ENCODE measurements around the gene PAPOLG. TPM values are rescaled to one million over a fixed set of nuclear protein-coding genes. Genes with fewer than 3 reads are reported as not detected.

Gene PAPOLG
- 9.1 and 12.6 TPM in 2 replicates for total RNA-seq

DNA sequence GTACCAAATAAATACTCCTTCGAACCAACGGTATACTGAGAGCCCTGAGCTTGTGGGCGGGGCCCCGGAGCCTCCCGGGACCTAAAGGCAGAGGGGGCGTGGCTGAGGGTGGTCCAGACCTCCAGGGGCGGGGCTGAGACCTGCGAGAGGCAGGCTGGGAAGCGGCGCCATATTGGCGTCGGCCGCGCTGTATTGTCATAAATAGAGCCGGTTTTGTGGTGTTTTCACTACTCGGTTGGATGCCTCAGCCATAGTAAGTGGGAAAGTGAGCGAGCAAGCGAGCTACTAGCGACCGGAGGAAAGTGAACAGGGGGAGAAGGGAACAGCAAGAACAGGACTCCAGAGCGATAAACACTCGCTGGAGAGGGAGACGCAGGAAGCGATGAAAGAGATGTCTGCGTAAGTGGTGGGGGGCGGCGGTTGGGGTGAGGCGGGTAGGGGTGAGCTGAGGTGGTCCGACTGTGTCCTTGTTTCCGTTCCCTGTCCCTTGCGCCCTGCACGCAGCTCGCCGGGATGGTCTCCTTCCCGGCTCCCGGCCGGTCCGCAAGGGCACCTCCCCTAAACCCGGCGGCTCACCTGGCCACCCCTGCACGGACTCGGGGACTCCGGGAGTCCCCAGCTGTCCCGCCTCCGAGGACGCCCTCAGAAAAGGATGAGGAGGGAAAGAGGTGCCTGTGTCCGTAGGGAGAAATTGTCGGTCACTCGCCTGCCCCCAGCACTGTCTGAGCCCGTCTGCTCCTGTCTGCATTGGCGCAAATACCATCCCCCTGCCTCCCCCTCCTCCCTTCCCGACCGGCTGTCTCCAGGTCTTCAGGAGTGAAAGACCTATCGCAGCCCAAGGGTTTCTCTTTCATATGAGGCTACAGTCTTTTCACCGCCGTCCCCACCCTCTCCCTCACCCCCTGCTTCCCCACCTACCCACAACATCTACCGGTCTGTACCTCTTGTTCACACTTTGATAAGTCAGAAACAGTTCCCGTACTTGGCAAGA, at the start of gene PAPOLG:
PAPOLG (plus strand) TSS at position 172 of the 991 bp plus-strand sequence; CDS start at position 383, 211 bp downstream.
- no peak for DNase-seq (ENCODE audit: low read depth)
- peak within 1 kb of the TSS; percentile 99 for H3K4me3 ChIP-seq (ENCODE audit: low read depth, low read length)
- TF ChIP-seq, protein P1, sequence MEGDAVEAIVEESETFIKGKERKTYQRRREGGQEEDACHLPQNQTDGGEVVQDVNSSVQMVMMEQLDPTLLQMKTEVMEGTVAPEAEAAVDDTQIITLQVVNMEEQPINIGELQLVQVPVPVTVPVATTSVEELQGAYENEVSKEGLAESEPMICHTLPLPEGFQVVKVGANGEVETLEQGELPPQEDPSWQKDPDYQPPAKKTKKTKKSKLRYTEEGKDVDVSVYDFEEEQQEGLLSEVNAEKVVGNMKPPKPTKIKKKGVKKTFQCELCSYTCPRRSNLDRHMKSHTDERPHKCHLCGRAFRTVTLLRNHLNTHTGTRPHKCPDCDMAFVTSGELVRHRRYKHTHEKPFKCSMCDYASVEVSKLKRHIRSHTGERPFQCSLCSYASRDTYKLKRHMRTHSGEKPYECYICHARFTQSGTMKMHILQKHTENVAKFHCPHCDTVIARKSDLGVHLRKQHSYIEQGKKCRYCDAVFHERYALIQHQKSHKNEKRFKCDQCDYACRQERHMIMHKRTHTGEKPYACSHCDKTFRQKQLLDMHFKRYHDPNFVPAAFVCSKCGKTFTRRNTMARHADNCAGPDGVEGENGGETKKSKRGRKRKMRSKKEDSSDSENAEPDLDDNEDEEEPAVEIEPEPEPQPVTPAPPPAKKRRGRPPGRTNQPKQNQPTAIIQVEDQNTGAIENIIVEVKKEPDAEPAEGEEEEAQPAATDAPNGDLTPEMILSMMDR (conservative IDR thresholded peaks at IDR 0.05; ENCODE audit: low read depth, low read length) = no peak

DNA sequence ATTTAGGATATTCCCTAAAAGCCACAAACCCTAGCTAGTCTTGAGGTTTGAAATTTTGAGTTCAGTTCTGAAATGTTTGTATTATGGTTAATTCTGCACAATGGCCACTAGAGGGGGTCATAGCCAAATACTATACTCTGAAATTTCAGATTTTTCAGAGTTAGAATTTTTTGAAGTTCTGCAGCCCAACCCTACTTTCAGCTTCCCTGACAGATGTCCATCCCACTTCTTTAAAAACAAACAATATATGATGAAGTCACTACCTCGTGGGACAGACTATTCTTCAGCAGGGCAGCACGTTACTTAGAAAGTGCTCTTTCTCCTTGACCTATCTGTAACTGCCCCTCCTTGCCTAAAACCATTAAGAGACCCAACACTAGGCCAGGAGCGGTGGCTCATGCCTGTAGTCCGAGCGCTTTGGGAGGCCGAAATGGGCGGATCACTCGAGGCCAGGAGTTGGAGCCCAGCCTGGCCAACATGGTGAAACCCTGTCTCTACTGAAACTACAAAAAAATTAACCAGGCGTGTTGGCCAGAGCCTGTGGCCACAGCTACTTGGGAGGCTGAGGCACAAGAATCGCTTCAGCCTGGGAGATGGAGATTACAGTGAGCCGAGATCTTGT, 48.2 kb upstream of the PAPOLG start:
- H3K4me3 ChIP-seq (ENCODE audit: low read depth, low read length) = no peak overlapping the region
- no peak for DNase-seq (ENCODE audit: low read depth)
- TF ChIP-seq, protein P1 (conservative IDR thresholded peaks at IDR 0.05; ENCODE audit: low read depth, low read length) = peak; percentile 67

DNA sequence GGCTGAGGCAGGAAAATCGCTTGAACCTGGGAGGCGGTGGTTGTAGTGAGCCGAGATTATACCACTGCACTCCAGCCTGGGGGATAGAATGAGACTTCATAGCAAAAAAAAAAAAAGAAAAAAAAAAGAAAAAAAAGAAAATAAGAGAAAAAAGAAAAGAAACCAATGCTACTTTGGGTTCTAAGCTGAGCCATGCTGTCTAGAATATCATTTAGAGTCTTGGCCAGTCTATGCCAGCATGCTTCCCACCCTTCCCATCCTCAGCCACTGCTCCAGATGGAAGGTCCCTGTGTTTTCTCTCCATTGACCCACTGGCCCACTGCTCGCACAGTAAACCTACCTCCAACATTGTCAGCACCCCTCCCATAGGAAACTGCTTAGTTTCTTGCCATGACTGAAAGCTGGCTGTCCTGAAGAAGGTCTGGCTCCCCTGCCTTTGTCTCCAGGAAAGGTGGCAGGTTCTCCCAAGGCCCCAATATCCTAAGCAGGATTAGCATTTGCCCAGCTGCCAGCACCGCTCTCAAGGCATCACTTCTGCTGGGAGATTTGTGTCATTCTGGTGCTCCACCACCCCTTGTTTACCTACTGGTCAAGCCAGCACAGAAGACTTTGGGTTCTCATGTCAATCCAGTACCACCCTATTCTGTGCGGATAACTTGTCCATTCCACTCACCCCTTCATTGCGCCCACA, 47.3 kb upstream of the PAPOLG start:
- TF ChIP-seq, protein P1 (conservative IDR thresholded peaks at IDR 0.05; ENCODE audit: low read depth, low read length) = no peak
- no peak overlapping the region for H3K4me3 ChIP-seq (ENCODE audit: low read depth, low read length)
- DNase-seq (ENCODE audit: low read depth) = no peak

DNA sequence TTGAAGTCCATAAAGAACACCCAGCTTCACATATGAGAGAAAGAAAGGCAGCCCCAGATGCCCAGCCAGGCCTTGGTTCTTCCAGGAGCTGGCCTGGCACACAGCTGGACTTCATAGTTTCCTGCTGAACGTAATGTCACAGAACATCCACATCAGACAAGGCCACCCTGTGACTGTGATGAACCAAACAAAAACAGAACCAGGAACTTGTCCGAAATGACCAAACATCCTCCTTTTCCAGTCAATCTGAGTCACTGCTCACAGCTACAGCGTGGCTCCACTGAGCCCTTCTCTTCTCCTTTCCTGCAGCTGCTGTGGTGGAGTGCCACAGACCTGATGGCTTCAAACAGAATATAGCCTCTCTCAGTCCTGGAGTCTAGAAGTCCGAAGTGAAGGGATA, 45.4 kb upstream of the PAPOLG start:
- H3K4me3 ChIP-seq (ENCODE audit: low read depth, low read length) = no peak overlapping the region
- no peak for DNase-seq (ENCODE audit: low read depth)
- TF ChIP-seq, protein P1 (conservative IDR thresholded peaks at IDR 0.05; ENCODE audit: low read depth, low read length) = no peak

DNA sequence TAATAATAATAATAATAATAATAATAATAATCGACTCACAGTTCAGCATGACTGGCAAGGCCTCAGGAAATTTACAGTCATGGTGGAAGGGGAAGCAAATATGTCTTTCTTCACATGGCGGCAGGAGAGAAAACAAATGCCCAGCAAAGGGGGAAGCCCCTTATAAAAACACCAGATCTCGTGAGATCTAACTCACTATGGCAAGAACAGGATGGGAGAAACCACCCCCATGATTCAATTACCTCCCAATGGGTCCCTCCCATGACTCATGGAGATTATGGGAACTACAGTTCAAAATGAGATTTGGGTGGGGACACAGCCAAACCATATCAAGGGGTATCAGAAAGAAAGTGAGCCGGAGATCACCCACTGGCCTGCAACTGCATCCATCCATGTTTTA, 40.5 kb upstream of the PAPOLG start:
- TF ChIP-seq, protein P1 (conservative IDR thresholded peaks at IDR 0.05; ENCODE audit: low read depth, low read length) = no peak
- no peak for DNase-seq (ENCODE audit: low read depth)
- H3K4me3 ChIP-seq (ENCODE audit: low read depth, low read length) = no peak overlapping the region

DNA sequence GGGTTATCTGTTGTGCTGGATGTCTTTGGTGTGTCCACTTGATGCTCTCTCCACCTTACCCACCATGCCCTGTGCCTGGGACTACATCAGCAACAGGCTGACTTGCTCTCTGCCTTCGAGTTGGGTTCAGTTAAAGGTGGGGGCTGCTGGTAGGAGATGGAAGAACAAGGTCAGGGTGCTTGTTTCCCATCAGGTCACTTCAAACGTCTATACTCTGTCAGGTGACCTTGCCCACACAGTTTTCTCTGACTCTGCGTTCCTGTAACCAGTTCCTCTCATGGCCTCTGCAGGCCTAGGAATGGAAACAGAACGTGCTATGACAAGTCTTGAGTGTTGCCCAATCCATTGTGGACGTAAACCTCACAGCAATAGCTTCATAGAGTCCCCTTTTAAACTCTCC, 38.4 kb upstream of the PAPOLG start:
- TF ChIP-seq, protein P1 (conservative IDR thresholded peaks at IDR 0.05; ENCODE audit: low read depth, low read length) = no peak
- DNase-seq (ENCODE audit: low read depth) = no peak

More for the DNA sequence above, 38.4 kb upstream of the PAPOLG start:
- H3K4me3 ChIP-seq (ENCODE audit: low read depth, low read length) = no peak overlapping the region

All from epithelial cell of proximal tubule (primary cell).